GM18498 (cell line): ENCODE measurements around the gene OR2A1.
A peak's percentile ranks its signal among the peaks of the same experiment; 100 is the strongest.
"Not testable (repeated sequence)": the region's sequence is repeated elsewhere in the genome, so short reads cannot be mapped to it uniquely, and the experiment has no call there.

ENCODE experiments used
- ATAC-seq: cut with Tn5 transposase; IDR thresholded peaks from one replicate; pipeline ENCODE4 v1.9.1; 2021; ENCODE audit warnings: mild to moderate bottlenecking, moderate library complexity; ENCODE audit not compliant: unreplicated experiment

The OR2A1 gene, protein sequence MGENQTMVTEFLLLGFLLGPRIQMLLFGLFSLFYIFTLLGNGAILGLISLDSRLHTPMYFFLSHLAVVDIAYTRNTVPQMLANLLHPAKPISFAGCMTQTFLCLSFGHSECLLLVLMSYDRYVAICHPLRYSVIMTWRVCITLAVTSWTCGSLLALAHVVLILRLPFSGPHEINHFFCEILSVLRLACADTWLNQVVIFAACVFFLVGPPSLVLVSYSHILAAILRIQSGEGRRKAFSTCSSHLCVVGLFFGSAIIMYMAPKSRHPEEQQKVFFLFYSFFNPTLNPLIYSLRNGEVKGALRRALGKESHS

DNA sequence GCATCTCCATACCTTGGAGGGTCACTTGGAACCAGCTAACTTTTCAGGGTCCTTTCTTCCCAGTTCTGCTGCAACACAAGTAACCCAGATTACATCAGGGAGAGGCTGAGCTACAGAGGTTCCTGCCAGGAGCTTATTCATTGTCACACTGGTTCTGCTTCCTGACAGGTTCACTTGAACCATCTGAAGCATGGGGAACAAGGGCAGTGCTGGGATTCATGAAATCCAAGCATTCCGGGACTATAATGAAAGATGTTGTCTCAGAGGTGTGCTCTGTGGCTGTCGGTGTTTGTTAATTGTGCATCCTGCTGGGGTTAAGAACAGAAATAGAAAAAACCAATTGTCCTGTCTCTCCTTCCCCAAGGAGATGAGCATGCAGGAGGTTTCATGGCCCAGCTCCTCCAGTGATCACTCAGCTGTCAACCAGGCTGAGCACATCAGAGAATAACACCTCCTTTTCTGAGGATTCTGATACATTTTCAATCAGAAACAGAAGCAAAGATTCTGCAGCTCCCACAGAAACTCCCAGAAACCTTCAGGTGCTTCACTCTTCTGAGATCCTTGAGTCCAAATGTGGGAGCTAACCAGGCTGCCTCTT is at the start of gene OR2A1:
Gene OR2A1, plus strand, starts transcription at position 548 of the 598 bp plus-strand sequence. CDS start 5,706 bp downstream, outside the sequence.
- not testable (repeated sequence) for ATAC-seq

DNA sequence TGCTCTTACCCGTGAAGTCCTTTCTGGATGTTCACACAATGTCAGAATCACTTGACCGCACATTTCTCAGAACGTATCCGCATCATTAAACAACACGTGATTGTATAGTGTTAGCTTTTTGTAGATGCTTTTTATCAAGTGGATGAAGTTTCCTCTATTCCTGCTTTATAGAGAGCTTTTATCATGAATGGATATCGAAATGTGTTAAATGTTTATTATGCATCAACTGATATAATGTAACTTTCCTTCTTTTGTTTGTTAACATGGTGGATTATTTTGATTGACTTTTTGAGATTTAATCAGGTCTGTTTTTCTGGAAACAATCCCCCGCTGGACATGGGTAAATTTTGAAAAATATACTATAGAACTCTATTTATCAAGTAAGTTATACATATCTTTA is 47.5 kb upstream of the OR2A1 start, which contains the start of gene OR2A7:
Gene OR2A7, minus strand, starts transcription at position 101 of the 400 bp plus-strand sequence. CDS start 5,164 bp downstream, outside the sequence.
- ATAC-seq: not testable (repeated sequence)

DNA sequence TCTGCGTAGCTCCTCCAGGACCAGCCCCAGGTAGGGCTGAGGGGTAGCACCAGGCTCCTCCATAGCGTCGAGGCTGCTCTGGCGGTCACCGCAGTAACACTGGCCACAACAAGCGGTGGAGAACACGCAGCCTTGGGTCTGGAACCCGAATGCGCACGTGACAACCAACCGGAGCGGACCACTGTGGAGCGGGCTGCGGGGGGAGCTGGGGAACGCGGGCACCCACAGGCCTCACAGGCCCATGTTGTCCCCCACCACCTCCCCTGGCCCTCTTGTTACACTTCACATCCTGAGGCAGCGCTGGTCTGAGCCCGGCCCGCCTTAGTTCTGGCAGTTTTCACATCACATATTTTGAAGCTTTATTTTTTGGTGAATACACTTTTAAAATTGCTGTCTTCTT is 43.0 kb upstream of the OR2A1 start, which contains the start of gene CTAGE8:
Gene CTAGE8, minus strand, starts transcription at position 101 of the 400 bp plus-strand sequence. Its CDS starts 38 bp downstream, at position 63.
- ATAC-seq: not testable (repeated sequence)

DNA sequence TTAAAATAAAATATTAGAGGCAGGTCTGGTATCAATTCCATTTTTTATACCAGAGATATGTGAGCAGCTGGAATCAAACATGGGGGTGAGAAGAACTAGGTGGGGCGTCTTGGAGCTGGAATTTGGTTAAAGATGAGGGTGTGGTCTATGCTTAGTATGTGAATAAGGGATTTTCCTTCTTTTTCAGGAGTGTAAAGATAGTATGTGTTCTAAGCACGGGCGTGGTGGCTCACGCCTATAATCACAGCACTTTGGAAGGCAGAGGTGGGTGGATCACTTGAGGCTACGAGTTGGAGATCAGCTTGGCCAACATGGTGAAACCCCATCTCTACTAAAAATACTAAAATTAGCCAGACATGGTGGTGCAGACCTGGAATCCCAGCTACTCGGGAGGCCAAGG is 36.9 kb upstream of the OR2A1 start:
- ATAC-seq: not testable (repeated sequence)

DNA sequence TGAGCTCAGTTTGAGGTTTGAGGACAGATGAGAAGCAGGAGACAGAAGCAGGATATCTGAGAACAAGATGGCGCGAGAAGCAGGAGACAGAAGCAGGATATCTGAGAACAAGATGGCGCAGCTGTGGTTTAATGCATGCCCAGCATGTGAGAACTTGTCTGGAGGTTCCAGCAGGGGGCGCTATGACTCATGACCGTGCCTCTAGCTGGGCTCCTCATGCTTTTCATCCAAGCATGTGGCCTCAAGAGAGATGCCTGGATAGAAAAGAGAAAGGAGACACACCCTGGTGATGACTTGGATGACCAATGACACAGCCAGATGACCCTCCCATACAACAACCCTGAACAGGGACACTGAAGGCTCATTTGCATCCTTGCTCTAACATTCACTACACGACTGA is 32.2 kb upstream of the OR2A1 start:
- peak; percentile 53 for ATAC-seq

DNA sequence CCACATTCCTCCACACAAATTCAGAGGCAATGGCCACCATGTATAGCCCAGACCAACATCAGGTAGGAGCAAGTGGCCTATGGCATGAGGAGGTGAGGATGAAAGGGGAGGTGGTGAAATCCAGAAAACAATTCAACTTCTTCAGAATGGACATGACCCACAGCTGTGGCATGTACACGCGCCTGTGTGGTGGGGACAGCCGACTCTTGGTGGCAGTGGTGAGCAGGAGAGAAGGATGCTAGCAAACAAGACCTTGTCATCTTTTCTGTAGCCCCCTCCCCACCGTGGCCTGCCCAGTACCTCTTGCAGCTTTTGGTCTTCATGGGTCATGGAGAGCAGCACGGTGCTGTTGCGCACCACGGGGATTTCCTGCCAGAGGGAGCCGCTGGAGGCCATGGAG is 30.2 kb upstream of the OR2A1 start:
- not testable (repeated sequence) for ATAC-seq

DNA sequence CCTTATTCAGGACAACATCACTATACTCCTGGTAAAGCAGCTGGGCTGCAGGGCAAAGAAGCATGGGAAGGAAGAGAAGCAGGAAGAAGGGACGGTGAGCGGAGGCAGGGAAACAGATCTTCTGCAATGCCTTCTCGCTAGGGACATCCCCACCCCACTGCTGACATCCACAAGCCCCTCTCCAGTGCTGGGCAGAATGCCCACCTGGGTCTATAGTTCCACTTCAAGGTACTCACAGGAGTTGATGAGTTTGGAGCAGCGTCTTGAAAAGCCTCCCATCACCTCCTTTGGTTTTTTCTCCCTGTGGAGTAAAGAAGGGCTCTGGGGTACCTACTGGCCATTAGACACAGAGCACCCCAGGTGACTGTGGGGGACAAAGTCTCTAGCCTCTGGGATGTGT is 29.7 kb upstream of the OR2A1 start:
- not testable (repeated sequence) for ATAC-seq

DNA sequence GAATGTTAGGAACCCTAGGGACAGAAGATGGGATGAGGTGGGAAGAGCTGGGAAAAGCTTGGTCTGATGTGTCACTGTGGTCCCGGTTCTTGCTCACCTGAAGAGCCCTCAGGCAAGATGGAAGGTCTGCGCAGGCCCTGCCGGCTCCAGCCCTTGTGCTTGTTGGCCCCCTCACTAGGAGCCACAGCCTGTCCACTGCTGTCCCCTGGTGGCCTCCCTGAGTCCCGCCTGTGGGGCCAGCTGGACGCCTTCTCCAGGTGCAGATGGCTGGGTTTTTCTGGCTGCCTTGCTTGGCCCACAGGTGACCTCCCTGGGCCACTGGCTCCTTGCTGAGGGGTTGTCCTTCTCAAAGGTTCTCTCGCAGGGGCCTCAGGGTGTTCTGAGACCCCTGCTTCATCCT is 28.5 kb upstream of the OR2A1 start:
- ATAC-seq: not testable (repeated sequence)

DNA sequence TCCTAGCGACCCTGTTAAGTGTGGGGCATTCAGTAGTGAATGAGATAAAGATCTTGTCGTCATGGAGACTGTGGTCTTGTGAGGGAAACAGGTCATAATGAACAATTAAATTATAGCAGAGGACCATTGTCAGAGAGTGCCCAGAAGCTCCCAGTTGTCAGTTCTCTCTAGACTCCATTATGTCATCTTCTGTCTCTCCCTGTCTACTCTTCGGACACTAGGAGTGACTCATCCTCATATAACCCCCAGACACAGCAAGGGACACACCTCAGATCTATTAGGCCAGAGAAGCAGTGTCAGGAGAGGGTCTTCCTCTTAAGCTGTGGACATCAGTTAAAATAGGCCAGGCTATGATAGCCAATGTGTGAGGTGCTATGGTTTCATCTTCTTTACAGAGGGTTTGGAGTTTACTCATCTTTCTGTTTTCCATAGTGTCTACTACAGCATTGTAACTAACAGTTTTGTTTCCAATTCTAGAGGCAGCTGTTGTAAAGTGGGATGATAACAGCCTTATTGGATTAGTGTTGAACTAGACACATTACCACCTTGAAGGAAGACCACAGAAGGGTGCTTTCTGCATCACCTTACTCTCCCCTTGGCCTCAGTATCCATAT is 24.9 kb upstream of the OR2A1 start:
- not testable (repeated sequence) for ATAC-seq

DNA sequence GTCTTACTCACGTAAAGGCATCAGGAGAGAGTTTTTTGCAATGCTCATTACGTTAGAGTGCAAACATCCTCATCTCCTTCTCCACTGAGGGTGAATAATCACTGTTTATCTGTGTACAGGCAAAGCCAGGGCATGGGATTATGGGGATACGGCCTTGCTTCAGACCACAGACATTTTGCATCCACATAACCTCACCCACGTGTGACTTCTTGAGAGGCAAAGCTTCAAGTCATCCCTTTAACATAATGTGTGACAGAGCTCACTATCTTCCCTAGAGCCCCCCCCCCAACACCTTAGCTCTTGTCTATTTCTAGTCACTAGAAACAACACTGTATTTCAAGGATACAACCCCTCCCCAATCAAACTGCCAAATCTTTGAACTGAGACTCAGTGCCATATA is 20.6 kb upstream of the OR2A1 start:
- ATAC-seq: not testable (repeated sequence)

DNA sequence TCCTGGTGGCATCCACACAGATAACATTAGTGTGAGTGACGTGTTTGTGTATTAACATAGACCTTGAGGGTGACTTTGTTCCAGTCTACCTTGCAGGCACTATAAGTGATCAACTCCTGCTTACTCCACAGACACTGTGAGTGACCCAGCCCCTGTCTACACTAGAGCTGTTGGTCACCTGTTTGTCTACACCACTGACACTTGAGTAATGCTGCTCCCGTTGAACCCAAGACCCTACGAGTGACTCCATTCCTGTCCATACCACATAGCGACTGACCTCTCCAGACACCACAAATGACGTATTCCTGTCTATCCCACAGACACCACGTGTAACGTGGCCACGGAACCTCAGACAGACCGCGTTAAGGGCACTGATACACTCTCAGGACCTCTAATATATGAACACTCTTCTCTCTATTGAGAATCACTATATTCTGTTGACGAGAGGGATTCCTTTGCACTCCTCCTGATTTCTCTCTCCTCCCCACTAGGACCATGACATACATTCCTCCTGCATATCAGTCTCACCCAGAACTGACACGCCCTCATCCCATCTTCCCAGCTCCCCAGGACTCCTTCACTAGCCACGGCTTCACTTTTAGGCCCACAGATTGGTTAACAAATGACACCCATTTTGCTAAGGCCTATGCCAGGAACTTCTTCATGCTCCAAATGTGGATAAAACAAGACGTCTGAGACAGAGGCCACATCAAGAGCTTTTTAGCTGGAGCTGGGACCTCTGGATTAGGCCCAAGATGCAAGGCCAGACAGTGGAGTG is 19.6 kb upstream of the OR2A1 start:
- ATAC-seq: not testable (repeated sequence)

DNA sequence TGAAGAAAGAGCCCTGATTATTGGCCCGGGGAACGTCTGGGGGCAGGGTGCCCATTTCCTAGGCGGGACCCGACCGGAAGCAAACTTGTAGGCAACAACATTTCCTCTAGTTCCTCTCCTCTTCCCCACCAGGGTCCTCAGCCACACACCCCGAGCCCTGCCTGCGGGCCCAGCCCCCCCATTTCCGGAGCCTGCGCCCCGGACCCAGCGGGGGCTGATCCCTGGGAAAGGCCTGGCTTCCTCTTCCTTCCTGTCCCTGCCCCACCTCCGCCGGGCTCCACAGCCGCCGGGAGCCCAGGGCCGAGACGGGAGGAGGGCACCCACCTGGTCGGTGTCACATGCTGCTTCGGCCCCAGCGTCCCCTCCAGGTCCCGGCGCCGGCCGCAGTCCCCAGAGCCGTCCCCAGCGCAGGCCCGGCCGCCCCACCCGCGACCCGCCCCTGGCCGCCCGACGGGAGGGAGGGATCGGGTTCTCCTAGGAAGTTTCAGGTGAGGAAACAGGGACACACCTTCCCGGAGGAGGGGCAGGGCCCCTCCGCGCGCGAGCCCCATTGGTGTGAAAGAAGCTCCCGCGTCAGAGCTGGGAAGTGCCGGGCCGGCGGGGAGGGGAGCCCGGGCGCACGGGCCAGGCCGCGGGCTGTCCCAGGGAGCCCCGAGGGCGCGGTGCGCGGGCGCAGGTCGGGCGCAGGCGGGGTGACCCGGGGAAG is 18.3 kb upstream of the OR2A1 start:
- peak; percentile 83 for ATAC-seq

DNA sequence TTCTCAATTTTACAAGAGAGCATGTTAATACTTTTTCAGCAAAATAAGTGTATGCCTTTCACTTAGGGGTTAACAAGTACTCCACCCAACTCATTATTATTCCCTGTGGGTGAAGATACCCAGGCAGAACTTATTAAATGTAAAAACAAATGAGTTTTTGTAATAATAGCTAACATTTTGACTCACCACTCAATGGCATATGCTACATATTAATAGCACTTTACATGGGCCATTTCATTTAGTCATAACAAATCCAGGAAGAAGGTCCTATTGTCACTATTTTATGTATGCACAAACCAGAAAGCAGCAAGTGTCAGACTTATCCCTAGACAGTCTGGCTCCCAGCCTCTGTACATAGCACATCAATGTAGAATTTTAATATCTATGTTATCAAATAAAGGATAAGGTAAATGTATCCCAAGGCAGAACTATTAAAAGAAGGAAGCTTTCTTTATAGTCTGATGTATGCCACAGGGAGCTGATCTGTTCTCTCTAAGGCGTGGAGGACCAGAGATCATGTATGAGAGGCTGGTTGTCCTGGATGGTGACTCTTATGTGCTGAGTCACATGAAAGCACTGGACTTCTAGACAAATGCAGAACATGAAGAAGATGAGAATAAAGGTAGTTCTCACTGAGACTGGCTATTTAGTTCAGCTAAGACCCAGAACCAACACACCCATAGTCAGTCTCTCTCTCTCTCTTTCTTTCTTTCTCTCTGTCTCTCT is 9.5 kb upstream of the OR2A1 start:
- ATAC-seq: not testable (repeated sequence)

DNA sequence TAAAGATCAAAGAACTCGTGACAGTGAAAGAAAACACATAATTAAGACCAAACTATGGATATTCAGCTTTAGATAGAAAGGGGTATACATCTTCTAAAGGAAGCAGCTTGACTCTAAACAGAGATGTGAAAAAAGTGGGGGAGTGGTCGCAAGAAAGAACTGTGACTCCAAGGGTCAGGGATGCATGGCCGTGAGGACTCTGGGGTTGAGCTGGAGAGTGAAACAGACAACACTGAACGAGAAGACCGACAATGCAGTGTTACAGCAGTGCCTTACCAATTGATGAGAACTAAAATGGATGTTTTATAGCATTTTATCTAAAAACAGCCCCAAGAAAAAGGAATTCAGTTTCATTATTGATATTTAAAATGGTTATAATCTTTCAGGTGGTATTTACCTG is 8.6 kb upstream of the OR2A1 start:
- not testable (repeated sequence) for ATAC-seq

DNA sequence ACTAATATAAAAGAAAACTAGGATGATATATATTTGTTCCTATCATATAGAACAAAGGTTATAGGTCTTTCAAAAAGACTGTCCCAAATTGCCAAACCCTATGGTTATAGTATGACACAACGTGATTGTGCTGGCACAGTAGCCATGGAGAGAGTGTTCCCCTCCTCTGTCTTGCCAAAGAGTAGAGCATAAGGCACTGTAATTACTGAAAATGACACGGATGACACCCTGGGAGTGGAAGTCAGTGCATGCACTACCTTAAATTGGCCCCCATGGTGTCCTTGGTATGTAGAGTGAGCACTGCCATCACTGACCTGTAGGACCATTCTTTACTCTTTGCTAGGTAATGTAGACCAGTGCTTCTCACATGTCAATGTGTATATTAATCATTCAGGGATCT is 7.1 kb upstream of the OR2A1 start:
- ATAC-seq: not testable (repeated sequence)

DNA sequence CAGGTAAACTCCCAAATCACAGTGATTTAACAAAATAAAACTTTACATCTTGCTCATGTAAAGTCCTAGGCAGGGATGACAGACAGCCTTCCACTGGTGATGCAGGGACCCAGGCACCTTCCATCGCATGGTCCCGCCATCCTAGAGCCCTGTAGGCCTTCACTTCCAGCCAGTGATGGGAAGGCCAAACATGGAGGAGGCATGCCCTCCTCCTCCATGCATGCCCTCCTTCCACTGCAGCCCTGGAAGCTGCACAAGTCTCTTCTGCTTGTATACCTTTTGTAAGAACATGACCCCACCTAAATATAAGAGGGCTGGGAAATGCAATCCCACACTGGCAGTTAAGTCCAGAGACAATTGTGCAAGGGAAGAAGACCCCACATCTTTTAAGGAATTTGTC is 2.5 kb upstream of the OR2A1 start:
- ATAC-seq: not testable (repeated sequence)

DNA sequence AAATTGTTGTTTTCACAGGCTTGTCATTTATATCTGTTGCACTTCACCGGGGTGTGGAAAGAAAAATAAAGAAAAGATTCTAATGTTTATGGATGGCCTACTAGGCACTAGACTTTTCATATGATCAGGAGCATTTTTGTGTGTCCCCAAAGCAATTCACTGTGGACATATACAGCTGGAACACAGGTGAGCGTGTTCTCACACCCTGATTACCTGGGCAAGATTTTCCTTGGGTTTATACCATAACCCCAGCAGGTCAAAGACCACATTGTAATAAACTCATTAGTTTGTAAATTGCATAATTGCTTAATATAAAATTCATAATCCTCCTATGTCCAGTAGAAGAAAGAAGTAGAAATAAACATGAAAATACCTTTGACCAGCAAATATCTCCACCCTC is 1.0 kb upstream of the OR2A1 start:
- ATAC-seq: not testable (repeated sequence)

DNA sequence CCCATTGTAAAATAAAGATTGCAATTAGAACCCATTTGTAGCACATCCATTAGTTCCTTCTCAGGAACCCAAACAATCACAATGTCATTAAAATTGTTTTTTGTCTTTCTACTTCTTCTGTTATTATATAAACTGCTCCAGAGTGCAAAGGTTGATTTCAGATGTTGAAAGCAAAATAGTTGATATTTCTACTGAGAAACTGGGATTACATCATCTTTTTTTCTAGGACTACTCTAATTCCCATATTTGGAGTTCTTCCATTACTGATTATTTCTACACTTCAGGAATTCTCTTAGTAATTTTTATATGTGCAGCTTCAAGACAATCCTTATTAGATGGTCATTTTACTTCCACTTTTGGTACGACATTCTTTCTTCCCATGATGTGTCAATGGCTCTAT is 5.3 kb downstream of the OR2A1 start:
- not testable (repeated sequence) for ATAC-seq

DNA sequence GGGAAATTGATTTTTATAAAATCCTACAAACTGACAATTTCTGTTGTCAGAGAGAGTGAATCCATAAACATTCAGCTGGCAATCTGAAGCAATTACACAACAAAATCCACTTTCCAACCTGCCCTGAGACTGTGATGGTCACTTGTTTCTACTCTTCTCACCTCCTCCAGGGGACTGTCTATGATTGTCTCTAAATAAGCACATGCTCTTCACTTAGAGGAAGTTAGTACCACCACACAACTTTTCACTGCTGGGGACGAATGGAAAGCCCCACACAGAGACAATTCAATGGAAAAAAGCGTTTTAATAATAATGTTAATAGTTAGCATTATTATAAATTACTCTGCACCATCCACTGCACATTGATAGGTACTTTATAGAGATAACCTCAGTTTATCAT is 7.3 kb downstream of the OR2A1 start:
- not testable (repeated sequence) for ATAC-seq
